SK-N-MC (cell line): ENCODE results near the gene NT5C3B.

Experiments used
- DNase-seq: peaks from one replicate; pipeline ENCODE4 v3.0.0-alpha.2; 2011; ENCODE audit warnings: low read depth, low spot score
- H3K27ac ChIP-seq: fragments of 200-600 bp; sonication (generic); 2 replicates; pipeline ENCODE4 v1.5.1; 2016; ENCODE audit warnings: mixed run types
- H3K36me3 ChIP-seq: fragments of 200-600 bp; sonication (generic); 2 replicates; pipeline ENCODE4 v1.6.1; 2017; ENCODE audit warnings: antibody characterized with exemption, low read length, mixed read lengths; ENCODE audit not compliant: insufficient read depth
- H3K4me3 ChIP-seq: fragments of 200-600 bp; sonication (generic); 2 replicates; pipeline ENCODE4 v1.5.1; 2016
- H3K9ac ChIP-seq: fragments of 200-600 bp; sonication (generic); 2 replicates; pipeline ENCODE4 v1.8.0; 2017; ENCODE audit warnings: mixed run types, mixed read lengths; ENCODE audit not compliant: insufficient read length
- H3K9me3 ChIP-seq: fragments of 200-600 bp; sonication (generic); 2 replicates; pipeline ENCODE4 v1.6.1; 2017; ENCODE audit warnings: low read depth, mild to moderate bottlenecking, antibody characterized with exemption, low read length, moderate library complexity, mixed read lengths
- EZH2 ChIP-seq: fragments of 200-600 bp; sonication (generic); IDR thresholded peaks from one replicate; pipeline ENCODE4 v1.6.1; 2017; ENCODE audit warnings: antibody characterized with exemption
- FOXP2 ChIP-seq: optimal IDR thresholded peaks from 2 replicates; pipeline ENCODE3; 2011; ENCODE audit warnings: mild to moderate bottlenecking, moderate library complexity; ENCODE audit not compliant: insufficient read depth; ENCODE audit errors: extremely low read length, control extremely low read depth
- POLR2AphosphoS5 ChIP-seq: IDR thresholded peaks from 2 replicates; pipeline ENCODE4 v1.6.1; 2012; ENCODE audit warnings: mild to moderate bottlenecking, low read depth, low read length, borderline replicate concordance

Gene NT5C3B

GRCh38 chr17:41793784-41794539 lies 42.1 kb downstream of the NT5C3B start:
- no peaks in the 10 kb centered on the region for H3K9me3 ChIP-seq
- no peaks in the 10 kb centered on the region for H3K36me3 ChIP-seq
- H3K27ac ChIP-seq: no peak overlapping the region
- no peak for TF ChIP-seq POLR2AphosphoS5
- DNase-seq: no peak
- no peak overlapping the region for H3K4me3 ChIP-seq
- no peak overlapping the region for H3K9ac ChIP-seq

- Histone ChIP-seq H3K27ac (no peak overlapping the region), H3K9ac (no peak overlapping the region)
Measured at GRCh38 chr17:41792845-41793783, 42.9 kb downstream of the NT5C3B start.

GRCh38 chr17:41787021-41787418 lies 49.0 kb downstream of the NT5C3B start:
- no peak overlapping the region for H3K4me3 ChIP-seq
- TF ChIP-seq EZH2 (no peak), POLR2AphosphoS5 (no peak), FOXP2 (no peak)
- H3K27ac ChIP-seq: no peak overlapping the region
- H3K9ac ChIP-seq: no peak overlapping the region
- H3K9me3 ChIP-seq: no peaks in the 10 kb centered on the region
- H3K36me3 ChIP-seq: no peaks in the 10 kb centered on the region
- no peak for DNase-seq

More at GRCh38 chr17:41792845-41793783, 42.9 kb downstream of the NT5C3B start:
- DNase-seq: no peak
- Histone ChIP-seq H3K36me3 (no peaks in the 10 kb centered on the region), H3K4me3 (no peak overlapping the region), H3K9me3 (no peaks in the 10 kb centered on the region)
- TF ChIP-seq EZH2 (no peak), FOXP2 (no peak), POLR2AphosphoS5 (no peak)

- peak within 1 kb of the TSS; percentile 88 for H3K27ac ChIP-seq
- DNase-seq: peak; percentile 91
- no peaks in the 10 kb centered on the region for H3K9me3 ChIP-seq
- H3K36me3 ChIP-seq: no peaks in the 10 kb centered on the region
- peak within 1 kb of the TSS; percentile 59 for H3K9ac ChIP-seq
- peak within 1 kb of the TSS; percentile 90 for H3K4me3 ChIP-seq
- TF ChIP-seq EZH2 (no peak), FOXP2 (no peak), POLR2AphosphoS5 (peak; percentile 78)
Measured at GRCh38 chr17:41786227-41787020, 49.6 kb downstream of the NT5C3B start, which contains the start of gene JUP. Gene JUP, minus strand, starts transcription at chr17:41786711. Its CDS starts 14,857 bp downstream, at chr17:41771854.

- H3K9me3 ChIP-seq: no peaks in the 10 kb centered on the region
- H3K27ac ChIP-seq: peak overlapping the region; percentile 88; the same call in 1 of the 2 replicates
- no peaks in the 10 kb centered on the region for H3K36me3 ChIP-seq
- DNase-seq: no peak
- TF ChIP-seq FOXP2 (no peak), EZH2 (no peak), POLR2AphosphoS5 (no peak)
- peak overlapping the region; percentile 59 for H3K9ac ChIP-seq
- H3K4me3 ChIP-seq: peak overlapping the region; percentile 90
Measured at GRCh38 chr17:41785859-41786226, 50.2 kb downstream of the NT5C3B start.

GRCh38 chr17:41785091-41785858 lies 50.8 kb downstream of the NT5C3B start:
- Histone ChIP-seq H3K36me3 (no peaks in the 10 kb centered on the region), H3K4me3 (peak overlapping the region; percentile 90), H3K9me3 (no peaks in the 10 kb centered on the region), H3K27ac (peak overlapping the region; percentile 88), H3K9ac (peak overlapping the region; percentile 69)
- no peak for DNase-seq
- TF ChIP-seq EZH2 (no peak), FOXP2 (no peak), POLR2AphosphoS5 (no peak)

GRCh38 chr17:41784207-41784744 lies 51.8 kb downstream of the NT5C3B start:
- Histone ChIP-seq H3K4me3 (peak overlapping the region; percentile 90), H3K9ac (peak overlapping the region; percentile 69), H3K27ac (peak overlapping the region; percentile 88), H3K9me3 (no peaks in the 10 kb centered on the region), H3K36me3 (no peaks in the 10 kb centered on the region)
- no peak for DNase-seq
- TF ChIP-seq POLR2AphosphoS5 (no peak), FOXP2 (no peak), EZH2 (no peak)

- TF ChIP-seq EZH2 (no peak), FOXP2 (no peak), POLR2AphosphoS5 (no peak)
- Histone ChIP-seq H3K27ac (no peak overlapping the region), H3K36me3 (no peaks in the 10 kb centered on the region), H3K9me3 (no peaks in the 10 kb centered on the region), H3K9ac (no peak overlapping the region), H3K4me3 (no peak overlapping the region)
- no peak for DNase-seq
Measured at GRCh38 chr17:41782142-41782541, 53.9 kb downstream of the NT5C3B start.
